Activated CD4-positive, alpha-beta T cell treated with anti-CD3 and anti-CD28 coated beads, Interleukin-2, amount 10 ng/mL, durations not matched to agents 24 days and 14 days (primary cell): Measurements from ENCODE around the gene MTRFR. TPM values are rescaled to one million over a fixed set of nuclear protein-coding genes. Genes with fewer than 3 reads are reported as not detected.

Experiments used
- DNase-seq: peaks from one replicate; pipeline ENCODE4 v3.0.0; 2022
- H3K27ac Mint-ChIP-seq: one replicate; pipeline ENCODE4 v1.8.0; 2022; ENCODE audit warnings: mild to moderate bottlenecking, mixed read lengths
- H3K27me3 Mint-ChIP-seq: one replicate; pipeline ENCODE4 v1.8.0; 2022; ENCODE audit warnings: mixed read lengths
- H3K36me3 Mint-ChIP-seq: one replicate; pipeline ENCODE4 v1.8.0; 2022; ENCODE audit warnings: low read depth, mild to moderate bottlenecking, mixed read lengths
- H3K4me1 Mint-ChIP-seq: one replicate; pipeline ENCODE4 v1.8.0; 2021; ENCODE audit warnings: mixed read lengths
- H3K4me3 Mint-ChIP-seq: one replicate; pipeline ENCODE4 v1.8.0; 2022; ENCODE audit warnings: mild to moderate bottlenecking, moderate library complexity, mixed read lengths
- H3K9me3 Mint-ChIP-seq: one replicate; pipeline ENCODE4 v1.8.0; 2021; ENCODE audit warnings: mixed read lengths
- intact Hi-C: fragments of 100-400 bp; cut with micrococcal nuclease; formaldehyde crosslinking; loops from one replicate; pipeline ENCODE4 v1.15.1; 2023
- total RNA-seq: library from RNA; stranded (reverse); gene quantifications from 2 replicates; pipeline ENCODE4 v1.2.3, GENCODE V29; 2022

Gene MTRFR
- total RNA-seq, 1 donor from 2014 or later = 30.3 TPM

GRCh38 chr12:123306200-123306599 lies 73.0 kb downstream of the MTRFR start:
- intact Hi-C loops = no loop called here
- no peak for DNase-seq
- Mint-ChIP-seq H3K4me1 (no peaks in the 10 kb centered on the region), H3K27ac (no peak overlapping the region), H3K9me3 (no peaks in the 10 kb centered on the region), H3K27me3 (no peaks in the 10 kb centered on the region), H3K4me3 (no peak overlapping the region), H3K36me3 (peaks cover 62% of the 10 kb centered on the region)

Other genes with a start within 250 kb of the MTRFR start
- gene PITPNM2, start 82.3 kb upstream of the MTRFR start, total RNA-seq = 19.0 and 19.2 TPM in 2 replicates
- gene MPHOSPH9, start 295 bp upstream of the MTRFR start, total RNA-seq = 87.1 and 90.3 TPM in 2 replicates
- 78.0 and 80.5 TPM in 2 replicates for gene CDK2AP1, start 38.4 kb downstream of the MTRFR start, total RNA-seq
- 54.2 and 56.1 TPM in 2 replicates for gene SBNO1, start 131.4 kb downstream of the MTRFR start, total RNA-seq
- 63.7 and 67.3 TPM in 2 replicates for gene KMT5A, start 150.7 kb downstream of the MTRFR start, total RNA-seq
- gene RILPL2, start 203.2 kb downstream of the MTRFR start, total RNA-seq = 17.2 TPM in 2 replicates
- 30.6 and 33.4 TPM in 2 replicates for gene SNRNP35, start 224.7 kb downstream of the MTRFR start, total RNA-seq